H9 (cell line): ENCODE measurements around the gene TNNT1. TPM values are rescaled to one million over a fixed set of nuclear protein-coding genes. Genes with fewer than 3 reads are reported as not detected.

Experiments used
- DNase-seq: peaks from one replicate; pipeline ENCODE4 v3.0.0-alpha.2; 2017
- H2AFZ ChIP-seq: one replicate; pipeline ENCODE4 v1.6.1; 2013; ENCODE audit warnings: mild to moderate bottlenecking, low read length, control low read depth, moderate library complexity
- H2AK5ac ChIP-seq: 2 replicates; pipeline ENCODE4 v1.6.1; 2013; ENCODE audit warnings: low read length, control low read depth, mixed read lengths; ENCODE audit not compliant: insufficient read length
- H2BK120ac ChIP-seq: one replicate; pipeline ENCODE4 v1.6.1; 2013; ENCODE audit warnings: low read depth, mild to moderate bottlenecking, low read length, control low read depth, inconsistent platforms; ENCODE audit not compliant: poor library complexity, severe bottlenecking
- H2BK12ac ChIP-seq: 2 replicates; pipeline ENCODE4 v1.6.1; 2013; ENCODE audit warnings: low read length, control low read depth, mixed read lengths, low read depth; ENCODE audit not compliant: insufficient read length
- H2BK15ac ChIP-seq: 2 replicates; pipeline ENCODE4 v1.6.1; 2013; ENCODE audit warnings: low read depth, low read length, control low read depth
- H2BK20ac ChIP-seq: one replicate; pipeline ENCODE4 v1.6.1; 2013; ENCODE audit warnings: low read depth, mild to moderate bottlenecking, low read length, control low read depth, inconsistent platforms; ENCODE audit not compliant: poor library complexity, severe bottlenecking
- H2BK5ac ChIP-seq: 2 replicates; pipeline ENCODE4 v1.6.1; 2013; ENCODE audit warnings: low read length, control low read depth, mixed read lengths; ENCODE audit not compliant: insufficient read length
- H3K14ac ChIP-seq: 2 replicates; pipeline ENCODE4 v1.6.1; 2013; ENCODE audit warnings: low read length, control low read depth; ENCODE audit not compliant: insufficient read depth
- H3K18ac ChIP-seq: 2 replicates; pipeline ENCODE4 v1.6.1; 2013; ENCODE audit warnings: low read depth, mild to moderate bottlenecking, mixed read lengths, low read length, control low read depth; ENCODE audit not compliant: insufficient read length
- H3K23ac ChIP-seq: 2 replicates; pipeline ENCODE4 v1.6.1; 2013; ENCODE audit warnings: low read length, control low read depth, mixed read lengths, low read depth; ENCODE audit not compliant: insufficient read length
- H3K23me2 ChIP-seq: 2 replicates; pipeline ENCODE4 v1.6.1; 2013; ENCODE audit warnings: low read depth, mild to moderate bottlenecking, mixed read lengths, low read length, control low read depth; ENCODE audit not compliant: insufficient read length, poor library complexity, severe bottlenecking
- H3K27ac ChIP-seq: 2 replicates; pipeline ENCODE4 v1.5.1; 2013; ENCODE audit warnings: low read length, control low read depth, mixed read lengths, low read depth; ENCODE audit not compliant: insufficient read length
- H3K27me3 ChIP-seq: 2 replicates; pipeline ENCODE4 v1.6.1; 2013; ENCODE audit warnings: low read length, control low read depth, inconsistent platforms; ENCODE audit not compliant: insufficient read depth
- H3K4ac ChIP-seq: 2 replicates; pipeline ENCODE4 v1.6.1; 2013; ENCODE audit warnings: low read depth, mild to moderate bottlenecking, control low read depth, inconsistent platforms, low read length, moderate library complexity
- H3K4me1 ChIP-seq: 2 replicates; pipeline ENCODE4 v1.6.1; 2013; ENCODE audit warnings: low read length, control low read depth, inconsistent platforms; ENCODE audit not compliant: insufficient read depth
- H3K4me2 ChIP-seq: 2 replicates; pipeline ENCODE4 v1.6.1; 2013; ENCODE audit warnings: low read length, control low read depth, mixed read lengths; ENCODE audit not compliant: insufficient read length, insufficient read depth
- H3K56ac ChIP-seq: 2 replicates; pipeline ENCODE4 v1.6.1; 2013; ENCODE audit warnings: low read depth, mild to moderate bottlenecking, mixed read lengths, low read length, control low read depth; ENCODE audit not compliant: insufficient read length
- H3K79me1 ChIP-seq: 2 replicates; pipeline ENCODE4 v1.6.1; 2013; ENCODE audit warnings: low read depth, mild to moderate bottlenecking, moderate library complexity, low read length, control low read depth, inconsistent platforms; ENCODE audit not compliant: insufficient read depth, poor library complexity, severe bottlenecking
- H3K79me2 ChIP-seq: 2 replicates; pipeline ENCODE4 v1.6.1; 2013; ENCODE audit warnings: low read length, control low read depth, inconsistent platforms; ENCODE audit not compliant: insufficient read depth
- H3K9ac ChIP-seq: 2 replicates; pipeline ENCODE4 v1.6.1; 2013; ENCODE audit warnings: low read length, control low read depth, mixed read lengths; ENCODE audit not compliant: insufficient read length; ENCODE audit errors: extremely low read depth
- H3K9me3 ChIP-seq: one replicate; pipeline ENCODE4 v1.6.1; 2013; ENCODE audit warnings: low read depth, low read length, inconsistent platforms; ENCODE audit not compliant: control insufficient read depth
- H3T11ph ChIP-seq: one replicate; pipeline ENCODE4 v1.6.1; 2013; ENCODE audit warnings: mild to moderate bottlenecking, low read length, control low read depth, inconsistent platforms
- H4K20me1 ChIP-seq: one replicate; pipeline ENCODE4 v1.6.1; 2013; ENCODE audit not compliant: control insufficient read depth, insufficient read length, insufficient read depth
- H4K5ac ChIP-seq: 2 replicates; pipeline ENCODE4 v1.6.1; 2013; ENCODE audit warnings: low read depth, mild to moderate bottlenecking, mixed read lengths, low read length, control low read depth; ENCODE audit not compliant: insufficient read length
- H4K8ac ChIP-seq: replicated peaks from 2 replicates; pipeline ENCODE4 v1.6.1; 2013; ENCODE audit warnings: low read length, control low read depth, mixed read lengths, low read depth; ENCODE audit not compliant: insufficient read length
- H4K91ac ChIP-seq: 2 replicates; pipeline ENCODE4 v1.6.1; 2013; ENCODE audit warnings: low read depth, mild to moderate bottlenecking, moderate library complexity, mixed read lengths, low read length, control low read depth; ENCODE audit not compliant: insufficient read length
- H3K27ac Mint-ChIP-seq, 3 experiments: 2 replicates in 2 of 3; 3 replicates in 1 of 3; pipeline ENCODE4 v1.8.0; 2020 to 2021; ENCODE audit warnings: mixed read lengths in 3 of 3, mild to moderate bottlenecking in 1 of 3, moderate library complexity in 1 of 3
- H3K27me3 Mint-ChIP-seq: 2 replicates; pipeline ENCODE4 v1.8.0; 2021; ENCODE audit warnings: low read depth, mild to moderate bottlenecking, moderate library complexity, mixed read lengths
- H3K36me3 Mint-ChIP-seq, 3 experiments: 2 replicates in 2 of 3; 3 replicates in 1 of 3; pipeline ENCODE4 v1.8.0; 2020 to 2021; ENCODE audit warnings: low read depth in 3 of 3, mixed read lengths in 3 of 3; ENCODE audit not compliant: insufficient read depth in 1 of 3
- H3K4me1 Mint-ChIP-seq, 2 experiments: 2 replicates each; pipeline ENCODE4 v1.8.0; 2020; ENCODE audit warnings: mixed read lengths in 2 of 2
- H3K4me3 Mint-ChIP-seq, 2 experiments: 2 replicates in 1 of 2; 3 replicates in 1 of 2; pipeline ENCODE4 v1.8.0; 2020 to 2021; ENCODE audit warnings: mild to moderate bottlenecking in 2 of 2, mixed read lengths in 2 of 2, moderate library complexity in 1 of 2
- H3K9me3 Mint-ChIP-seq, 2 experiments: 2 replicates in 1 of 2; 3 replicates in 1 of 2; pipeline ENCODE4 v1.8.0; 2020; ENCODE audit warnings: mild to moderate bottlenecking in 2 of 2, mixed read lengths in 2 of 2, moderate library complexity in 1 of 2
- WGBS: extraction: QIAGEN DNeasy Blood & Tissue Kit; methylation state at CpG from one replicate; pipeline ENCODE4 v1.1.7; 2013; ENCODE audit warnings: missing lambda C conversion rate, low lambda C conversion rate, mixed read lengths; ENCODE audit not compliant: insufficient read length; ENCODE audit errors: extremely low coverage; 5-methylcytosine and 5-hydroxymethylcytosine counted together
- total RNA-seq: library from RNA; stranded (reverse); gene quantifications from 2 replicates; pipeline ENCODE4 v1.2.1, GENCODE V29; 2021
- TF ChIP-seq, protein P1 (sequence below): fragments of 200-600 bp; sonication (generic); conservative IDR thresholded peaks from 3 replicates; pipeline ENCODE4 v1.8.0; 2021; ENCODE audit warnings: antibody characterized with exemption, mild to moderate bottlenecking

TNNT1 gene
- total RNA-seq, 1 experiment from 2014 or later = 127 TPM

DNA sequence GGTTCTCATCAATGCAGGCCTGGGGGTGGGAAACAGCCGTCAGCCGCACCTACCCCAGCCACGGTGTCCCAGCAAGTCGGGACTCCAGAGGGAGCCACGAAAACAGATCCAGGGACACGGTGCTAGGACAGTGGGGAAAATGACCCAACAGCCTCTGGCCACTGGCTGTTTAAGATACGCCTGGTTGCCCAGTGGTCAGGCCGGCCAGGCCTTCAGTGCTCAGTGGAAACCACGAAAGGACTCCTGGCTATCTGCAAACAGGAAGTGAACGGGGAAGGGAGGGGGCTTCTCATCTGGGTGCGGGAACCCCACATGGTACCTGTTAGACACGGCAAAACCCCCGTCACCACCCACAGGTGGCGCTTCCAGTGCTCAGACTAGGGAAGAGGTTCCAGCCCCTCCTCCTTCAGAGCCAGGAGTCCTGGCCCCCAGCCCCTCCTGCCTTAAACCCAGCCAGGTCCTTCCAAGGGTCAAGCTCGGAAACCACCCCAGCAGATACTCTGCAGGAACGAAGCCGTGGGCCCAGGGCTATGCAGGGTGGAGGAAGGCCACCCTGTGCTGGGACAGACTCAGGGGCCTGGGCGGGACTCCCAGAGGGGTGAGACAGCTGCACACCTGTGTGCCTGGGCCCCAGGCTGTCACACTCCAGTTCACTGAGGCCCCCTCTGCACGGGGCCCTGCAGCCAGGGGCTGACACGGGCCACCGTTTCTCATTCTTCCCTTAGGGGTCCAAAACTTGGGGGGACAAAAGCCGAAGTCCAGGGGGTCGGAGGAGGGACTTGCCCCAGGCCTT is 36.0 kb downstream of the TNNT1 start:
- Histone ChIP-seq H3K56ac (no peak overlapping the region), H3T11ph (no peak overlapping the region), H3K27me3 (no peaks in the 10 kb centered on the region), H2BK15ac (no peak overlapping the region), H2AK5ac (no peak overlapping the region), H4K8ac (no peak overlapping the region), H4K5ac (no peak overlapping the region), H2BK12ac (no peak overlapping the region), H3K9ac (no peak overlapping the region), H3K9me3 (no peaks in the 10 kb centered on the region), H2AFZ (no peak overlapping the region), H2BK20ac (no peak overlapping the region), H3K14ac (no peak overlapping the region), H3K4me1 (no peaks in the 10 kb centered on the region), H2BK5ac (no peak overlapping the region), H3K4me2 (no peak overlapping the region), H3K18ac (peak overlapping the region; percentile 64), H3K4ac (no peak overlapping the region; the same call in 1 of the 2 replicates), H3K23me2 (peaks cover 13% of the 10 kb centered on the region), H3K79me1 (peaks cover 5% of the 10 kb centered on the region), H4K91ac (no peak overlapping the region), H3K79me2 (peaks cover 7% of the 10 kb centered on the region; the same call in 1 of the 2 replicates), H4K20me1 (no peaks in the 10 kb centered on the region), H3K23ac (no peak overlapping the region), H3K27ac (no peak overlapping the region), H2BK120ac (peak overlapping the region; percentile 27)
- Mint-ChIP-seq H3K27me3 (no peaks in the 10 kb centered on the region), H3K4me3 (no peak overlapping the region; a peak in 1 of 5 replicates), H3K36me3 (peaks cover 8 to 21% (median 16%) of the 10 kb centered on the region in 3 experiments; a peak in 6 of 7 replicates), H3K27ac (peak overlapping the region in 2 of 3 experiments; percentile 64 to 76; a peak in 4 of 7 replicates), H3K9me3 (no peaks in the 10 kb centered on the region), H3K4me1 (peaks cover 16 to 24% of the 10 kb centered on the region in 2 experiments)
- DNase-seq = peak; percentile 66
- TF ChIP-seq, protein P1, sequence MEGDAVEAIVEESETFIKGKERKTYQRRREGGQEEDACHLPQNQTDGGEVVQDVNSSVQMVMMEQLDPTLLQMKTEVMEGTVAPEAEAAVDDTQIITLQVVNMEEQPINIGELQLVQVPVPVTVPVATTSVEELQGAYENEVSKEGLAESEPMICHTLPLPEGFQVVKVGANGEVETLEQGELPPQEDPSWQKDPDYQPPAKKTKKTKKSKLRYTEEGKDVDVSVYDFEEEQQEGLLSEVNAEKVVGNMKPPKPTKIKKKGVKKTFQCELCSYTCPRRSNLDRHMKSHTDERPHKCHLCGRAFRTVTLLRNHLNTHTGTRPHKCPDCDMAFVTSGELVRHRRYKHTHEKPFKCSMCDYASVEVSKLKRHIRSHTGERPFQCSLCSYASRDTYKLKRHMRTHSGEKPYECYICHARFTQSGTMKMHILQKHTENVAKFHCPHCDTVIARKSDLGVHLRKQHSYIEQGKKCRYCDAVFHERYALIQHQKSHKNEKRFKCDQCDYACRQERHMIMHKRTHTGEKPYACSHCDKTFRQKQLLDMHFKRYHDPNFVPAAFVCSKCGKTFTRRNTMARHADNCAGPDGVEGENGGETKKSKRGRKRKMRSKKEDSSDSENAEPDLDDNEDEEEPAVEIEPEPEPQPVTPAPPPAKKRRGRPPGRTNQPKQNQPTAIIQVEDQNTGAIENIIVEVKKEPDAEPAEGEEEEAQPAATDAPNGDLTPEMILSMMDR = peak; percentile 54; the same call in 2 of the 3 replicates
- WGBS = no CpG with 5 or more reads among the region's 23 CpGs
